Neutrophil (primary cell): ENCODE results near the gene EXOC6.
A peak's percentile ranks its signal among the peaks of the same experiment; 100 is the strongest.

Source experiments
- H3K27ac ChIP-seq: fragments of 200-600 bp; sonication (generic); 2 replicates; pipeline ENCODE4 v1.5.1; 2016; ENCODE audit warnings: mild to moderate bottlenecking, moderate library complexity
- H3K27me3 ChIP-seq: fragments of 200-600 bp; sonication (generic); 2 replicates; pipeline ENCODE4 v1.6.0; 2016; ENCODE audit warnings: mild to moderate bottlenecking
- H3K36me3 ChIP-seq: fragments of 200-600 bp; sonication (generic); 2 replicates; pipeline ENCODE4 v1.5.1; 2017
- H3K4me1 ChIP-seq, 2 experiments: fragments of 200-600 bp in 1 of 2; sonication (generic) in 1 of 2; 1 replicate in 1 of 2; 2 replicates in 1 of 2; pipeline versions ENCODE4 v1.5.1 to v1.6.1; 2013 to 2016; ENCODE audit warnings: low read depth in 1 of 2, low read length in 1 of 2, mild to moderate bottlenecking in 1 of 2, moderate library complexity in 1 of 2; ENCODE audit not compliant: control insufficient read depth in 1 of 2, insufficient read depth in 1 of 2
- H3K4me3 ChIP-seq, 2 experiments: fragments of 200-600 bp in 1 of 2; sonication (generic) in 1 of 2; 1 replicate in 1 of 2; 2 replicates in 1 of 2; pipeline ENCODE4 v1.5.1; 2013 to 2016; ENCODE audit warnings: low read depth in 1 of 2, low read length in 1 of 2, mild to moderate bottlenecking in 1 of 2, moderate library complexity in 1 of 2
- H3K9me3 ChIP-seq: fragments of 200-600 bp; sonication (generic); 2 replicates; pipeline ENCODE4 v1.5.1; 2016
- TF ChIP-seq, protein P1 (sequence below): fragments of 200-600 bp; sonication (generic); IDR thresholded peaks from 2 replicates; pipeline ENCODE4 v1.5.1; 2016; ENCODE audit warnings: antibody characterized with exemption

Gene EXOC6

DNA sequence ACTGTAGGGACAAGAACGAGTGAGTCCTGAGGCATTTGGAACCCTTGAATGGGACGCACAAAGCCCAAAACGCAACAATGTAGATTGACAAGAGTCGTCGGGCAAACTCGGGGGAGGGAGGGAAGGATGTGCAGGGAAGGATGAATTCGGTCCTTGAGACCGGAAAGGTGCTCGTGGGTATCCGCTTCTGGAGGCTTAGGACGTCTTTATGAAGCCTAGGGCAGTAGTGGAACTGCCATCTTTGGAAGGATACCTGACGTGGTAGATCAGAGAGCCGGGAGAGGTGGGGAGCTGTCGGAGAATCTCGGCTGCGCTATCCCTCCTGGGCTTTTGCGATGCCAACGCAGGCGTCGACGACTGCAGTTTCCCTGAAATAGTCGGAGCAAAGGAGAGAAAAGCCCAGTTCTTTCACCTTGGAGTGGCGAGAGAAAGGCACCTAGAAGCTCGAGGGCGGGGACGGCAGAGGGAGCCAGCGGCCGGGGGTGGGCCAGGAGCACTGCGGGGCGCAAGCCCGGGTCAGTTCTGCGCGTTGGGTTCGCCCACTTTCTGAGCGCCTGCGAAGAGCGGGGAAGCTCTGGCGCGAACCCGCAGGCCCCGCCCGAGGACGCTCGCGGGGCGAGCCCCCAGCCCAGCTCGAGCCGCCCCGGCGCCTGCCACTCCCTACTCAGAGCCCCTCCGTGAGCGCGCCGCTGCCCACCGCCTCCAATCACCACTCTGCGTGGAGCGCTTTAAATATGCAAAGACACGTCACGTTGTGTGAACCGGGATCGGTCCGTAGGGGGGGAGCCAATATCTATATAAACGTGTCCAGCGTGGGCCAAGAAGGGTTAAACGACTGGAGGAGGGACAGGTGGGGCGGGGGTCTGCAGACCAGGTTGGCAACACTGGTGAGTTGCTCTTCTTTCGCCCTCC is 211.9 kb downstream of the EXOC6 start, which contains the start of gene CYP26C1:
CYP26C1 (plus strand) TSS at position 824 of the 912 bp plus-strand sequence. CDS start 466 bp downstream, outside the sequence.
- TF ChIP-seq, protein P1, sequence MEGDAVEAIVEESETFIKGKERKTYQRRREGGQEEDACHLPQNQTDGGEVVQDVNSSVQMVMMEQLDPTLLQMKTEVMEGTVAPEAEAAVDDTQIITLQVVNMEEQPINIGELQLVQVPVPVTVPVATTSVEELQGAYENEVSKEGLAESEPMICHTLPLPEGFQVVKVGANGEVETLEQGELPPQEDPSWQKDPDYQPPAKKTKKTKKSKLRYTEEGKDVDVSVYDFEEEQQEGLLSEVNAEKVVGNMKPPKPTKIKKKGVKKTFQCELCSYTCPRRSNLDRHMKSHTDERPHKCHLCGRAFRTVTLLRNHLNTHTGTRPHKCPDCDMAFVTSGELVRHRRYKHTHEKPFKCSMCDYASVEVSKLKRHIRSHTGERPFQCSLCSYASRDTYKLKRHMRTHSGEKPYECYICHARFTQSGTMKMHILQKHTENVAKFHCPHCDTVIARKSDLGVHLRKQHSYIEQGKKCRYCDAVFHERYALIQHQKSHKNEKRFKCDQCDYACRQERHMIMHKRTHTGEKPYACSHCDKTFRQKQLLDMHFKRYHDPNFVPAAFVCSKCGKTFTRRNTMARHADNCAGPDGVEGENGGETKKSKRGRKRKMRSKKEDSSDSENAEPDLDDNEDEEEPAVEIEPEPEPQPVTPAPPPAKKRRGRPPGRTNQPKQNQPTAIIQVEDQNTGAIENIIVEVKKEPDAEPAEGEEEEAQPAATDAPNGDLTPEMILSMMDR: no peak
- H3K27me3 ChIP-seq: peaks cover 64% of the 10 kb centered on the region

DNA sequence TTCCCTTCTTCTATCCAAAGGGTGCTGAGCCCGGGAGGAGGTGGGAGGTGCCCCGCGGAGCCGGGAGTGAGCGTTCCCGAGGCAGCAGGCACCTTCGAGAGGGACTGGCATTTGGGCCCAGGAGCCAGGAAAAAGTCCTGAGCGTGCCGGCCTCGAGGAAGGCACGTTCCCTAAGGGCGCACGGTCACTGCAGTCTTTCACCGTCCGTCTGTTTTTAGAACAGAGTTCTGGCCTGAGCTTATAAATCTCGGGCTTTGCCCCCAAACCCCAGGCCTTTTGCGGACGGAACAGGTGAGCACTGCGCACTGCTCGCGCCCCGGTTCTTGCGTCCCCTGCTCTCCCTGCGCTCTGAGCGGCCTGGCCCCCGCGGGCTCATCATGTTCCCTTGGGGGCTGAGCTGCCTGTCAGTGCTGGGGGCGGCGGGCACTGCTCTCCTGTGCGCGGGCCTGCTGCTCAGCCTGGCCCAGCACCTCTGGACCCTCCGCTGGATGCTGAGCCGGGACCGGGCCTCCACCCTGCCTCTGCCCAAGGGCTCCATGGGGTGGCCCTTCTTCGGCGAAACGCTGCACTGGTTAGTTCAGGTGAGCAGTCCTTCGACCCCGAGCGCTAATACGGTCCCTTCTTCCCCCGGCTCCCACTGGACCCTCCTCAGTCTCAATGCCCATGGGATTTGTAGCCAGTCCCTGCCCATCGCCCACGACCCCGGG is 212.7 kb downstream of the EXOC6 start:
- no peak overlapping the region for H3K27ac ChIP-seq
- peaks cover 32% of the 10 kb centered on the region for H3K36me3 ChIP-seq
- H3K27me3 ChIP-seq: peaks cover 72% of the 10 kb centered on the region
- TF ChIP-seq, protein P1: no peak
- H3K9me3 ChIP-seq: no peaks in the 10 kb centered on the region
- H3K4me1 ChIP-seq: peaks cover 10 to 12% of the 10 kb centered on the region in 2 experiments
- no peak overlapping the region for H3K4me3 ChIP-seq

More for the DNA sequence above, 211.9 kb downstream of the EXOC6 start, which contains the start of gene CYP26C1:
- Histone ChIP-seq H3K4me3 (no peak within 1 kb of the TSS), H3K27ac (no peak within 1 kb of the TSS), H3K36me3 (peaks cover 32% of the 10 kb centered on the region), H3K4me1 (peaks cover 10 to 12% of the 10 kb centered on the region in 2 experiments), H3K9me3 (no peaks in the 10 kb centered on the region)

DNA sequence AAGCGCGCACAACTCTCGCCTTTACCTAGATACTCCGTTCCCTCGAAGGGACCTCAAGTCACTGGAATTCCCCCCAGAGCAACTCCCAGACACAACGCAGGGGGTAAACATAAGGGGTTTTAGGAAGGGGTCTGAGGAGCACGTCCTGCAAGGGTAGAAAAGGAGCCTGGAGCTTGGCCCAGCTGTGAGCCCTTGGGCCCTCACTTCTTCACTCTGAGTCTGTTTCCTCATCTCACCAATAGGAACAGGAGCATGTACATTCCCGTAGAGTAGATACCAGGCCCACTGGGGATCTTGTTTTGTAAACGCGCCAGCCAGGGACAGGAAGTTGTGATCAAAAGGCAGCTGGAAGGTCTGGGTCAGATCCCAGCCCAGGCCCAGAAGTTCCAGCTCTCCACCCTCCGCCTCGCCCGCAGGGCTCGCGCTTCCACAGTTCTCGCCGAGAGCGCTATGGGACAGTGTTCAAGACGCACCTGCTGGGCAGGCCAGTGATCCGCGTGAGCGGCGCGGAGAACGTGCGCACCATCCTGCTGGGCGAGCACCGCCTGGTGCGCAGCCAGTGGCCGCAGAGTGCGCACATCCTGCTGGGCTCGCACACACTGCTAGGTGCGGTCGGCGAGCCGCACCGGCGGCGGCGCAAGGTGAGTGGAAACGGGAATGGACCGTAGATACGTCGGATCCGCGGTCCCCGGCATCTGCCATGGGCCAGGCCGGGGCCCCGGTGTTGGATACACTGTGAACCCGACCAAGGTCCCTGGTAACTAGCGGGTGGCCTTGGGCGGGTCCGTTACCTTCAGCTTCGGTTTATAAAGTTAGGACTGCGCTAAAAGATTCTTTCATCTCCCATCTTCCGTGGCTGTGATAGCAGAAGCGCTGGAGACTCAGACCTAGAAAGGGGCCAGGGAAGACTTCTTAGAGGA is 213.5 kb downstream of the EXOC6 start:
- Histone ChIP-seq H3K4me3 (peak overlapping the region in 1 of 2 experiments; percentile 20), H3K9me3 (no peaks in the 10 kb centered on the region), H3K4me1 (peaks cover 10 to 12% of the 10 kb centered on the region in 2 experiments), H3K27ac (no peak overlapping the region), H3K27me3 (peaks cover 80% of the 10 kb centered on the region), H3K36me3 (peaks cover 32% of the 10 kb centered on the region)
- TF ChIP-seq, protein P1: no peak

DNA sequence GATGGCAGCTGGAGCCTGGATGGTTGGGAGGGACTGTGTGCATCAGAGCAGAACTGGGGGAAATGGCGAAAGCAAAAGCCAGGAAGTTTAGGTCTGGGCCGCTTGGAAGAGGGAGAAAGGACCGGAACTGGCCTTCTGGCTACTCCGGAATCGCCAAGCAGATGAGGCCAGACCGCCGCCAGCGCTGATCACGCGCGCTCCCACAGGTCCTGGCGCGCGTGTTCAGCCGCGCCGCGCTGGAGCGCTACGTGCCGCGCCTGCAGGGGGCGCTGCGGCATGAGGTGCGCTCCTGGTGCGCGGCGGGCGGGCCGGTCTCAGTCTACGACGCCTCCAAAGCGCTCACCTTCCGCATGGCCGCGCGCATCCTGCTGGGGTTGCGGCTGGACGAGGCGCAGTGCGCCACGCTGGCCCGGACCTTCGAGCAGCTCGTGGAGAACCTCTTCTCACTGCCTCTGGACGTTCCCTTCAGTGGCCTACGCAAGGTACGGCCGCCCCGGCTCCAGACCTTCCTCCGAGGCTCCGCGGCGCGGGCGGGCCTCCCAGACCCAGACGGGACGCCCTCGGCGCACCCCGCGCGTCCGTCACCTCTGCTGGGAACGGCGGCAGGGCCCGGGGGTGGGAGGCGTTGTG is 214.3 kb downstream of the EXOC6 start:
- H3K9me3 ChIP-seq: no peaks in the 10 kb centered on the region
- H3K27me3 ChIP-seq: peaks cover 88% of the 10 kb centered on the region
- H3K4me1 ChIP-seq: peaks cover 10 to 12% of the 10 kb centered on the region in 2 experiments
- TF ChIP-seq, protein P1: no peak
- H3K27ac ChIP-seq: no peak overlapping the region
- H3K4me3 ChIP-seq: peak overlapping the region in 1 of 2 experiments; percentile 20
- H3K36me3 ChIP-seq: peaks cover 31% of the 10 kb centered on the region
